NCI-H146 treated with DMSO at 0.1 percent for 48 hours (cell line): ENCODE measurements around the gene CLDN12.
"Not testable (repeated sequence)": the region's sequence is repeated elsewhere in the genome, so short reads cannot be mapped to it uniquely, and the experiment has no call there.

Experiments used
- DNase-seq: peaks from one replicate; lab custom pipeline; 2025; ENCODE audit not compliant: unreplicated experiment; lab: John Stamatoyannopoulos, UW

The CLDN12 gene

DNA sequence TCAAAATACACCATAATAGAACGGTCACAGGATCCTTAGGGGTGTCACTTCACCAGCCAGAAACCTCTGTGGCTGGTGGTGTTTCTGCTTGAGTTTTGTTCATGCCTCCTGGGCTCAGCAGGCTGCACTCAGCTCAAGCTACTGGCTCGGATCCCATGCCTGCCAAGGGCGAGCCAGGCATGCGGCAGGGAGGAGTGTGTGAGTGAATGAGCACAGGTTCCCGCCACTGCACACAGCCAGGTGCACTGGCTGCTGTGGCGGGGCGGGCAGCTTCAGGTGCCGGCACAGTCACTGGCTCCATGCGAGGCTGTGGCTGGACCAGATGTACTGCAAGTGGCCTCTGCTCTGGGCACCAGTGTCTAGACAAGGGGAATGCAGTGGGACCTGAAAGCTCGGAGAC is 29.5 kb downstream of the CLDN12 start:
- DNase-seq, result no peak

DNA sequence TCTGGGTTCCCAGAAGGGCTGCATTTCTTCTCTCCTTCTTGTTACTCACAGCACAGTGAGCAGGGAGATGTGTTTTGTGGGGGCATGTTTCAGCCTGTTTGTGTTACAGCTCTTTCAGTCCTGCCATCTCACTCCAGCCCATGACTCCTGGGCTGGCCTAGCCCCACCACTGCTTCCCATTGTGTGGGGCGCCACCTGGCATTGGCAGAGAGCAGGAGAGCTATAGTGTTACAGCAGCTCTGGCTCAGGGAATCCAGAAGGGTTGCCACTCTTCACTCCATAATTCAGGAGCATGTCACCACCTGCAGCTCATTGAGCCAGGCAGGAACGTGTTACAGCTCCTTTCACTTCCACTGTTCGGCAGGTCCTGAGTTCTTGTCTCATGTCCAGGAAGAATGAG is 30.0 kb downstream of the CLDN12 start:
- DNase-seq, result no peak

DNA sequence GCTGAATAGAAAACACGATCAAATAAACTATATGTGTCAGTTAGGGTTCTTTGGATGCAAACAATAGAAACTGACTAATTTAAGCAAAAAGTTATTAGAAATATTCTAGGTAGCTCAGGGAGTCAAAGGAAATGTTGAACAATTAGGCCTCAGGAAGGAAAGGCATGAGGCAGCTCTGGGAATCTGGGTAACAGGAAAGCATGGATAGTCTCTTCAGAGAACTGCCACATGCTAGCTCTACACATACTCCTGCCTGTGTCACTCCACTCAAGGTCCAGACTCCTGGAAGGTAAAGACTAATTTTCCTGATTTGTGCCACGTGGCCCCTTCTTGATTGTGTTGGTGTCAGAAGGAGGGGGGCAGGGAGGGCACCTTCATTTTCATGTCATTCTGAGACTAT is 42.4 kb downstream of the CLDN12 start:
- no peak for DNase-seq

DNA sequence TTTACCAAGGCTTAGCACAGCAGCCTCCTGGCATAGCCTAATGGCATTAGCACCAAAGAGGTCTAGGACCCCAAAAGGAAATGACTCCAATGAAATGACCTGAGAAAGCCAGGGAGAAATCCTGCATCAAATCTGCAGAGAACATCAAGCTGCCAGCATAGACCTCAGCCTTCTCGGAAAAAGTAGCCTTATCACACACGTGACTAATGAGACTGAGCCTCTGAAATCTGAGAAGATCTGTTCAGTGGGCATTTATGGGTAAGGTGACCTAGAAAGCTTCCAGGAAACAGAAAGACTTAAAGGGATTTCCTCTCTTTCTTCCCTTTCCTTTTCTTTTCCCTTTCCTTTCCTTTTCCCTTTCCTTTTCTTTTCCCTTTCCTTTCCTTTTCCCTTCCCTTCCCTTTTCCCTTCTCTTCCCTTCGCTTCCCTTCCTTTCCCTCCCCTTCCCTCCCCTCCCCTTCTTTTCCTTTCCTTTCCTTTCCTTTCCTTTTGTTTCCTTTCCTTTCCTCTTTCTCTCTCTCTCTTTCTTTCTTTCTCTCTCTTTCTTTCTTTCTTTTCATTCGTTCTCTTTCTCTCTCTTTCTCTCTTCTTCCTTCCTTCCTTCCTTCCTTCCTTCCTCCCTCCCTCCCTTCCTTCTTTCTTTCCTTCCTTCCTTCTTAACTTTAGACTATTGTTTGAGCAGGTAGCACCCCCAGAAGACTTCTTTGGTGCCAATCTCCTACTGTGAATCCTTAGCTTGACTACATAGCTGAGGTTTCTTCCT is 43.1 kb downstream of the CLDN12 start:
- no peak for DNase-seq

DNA sequence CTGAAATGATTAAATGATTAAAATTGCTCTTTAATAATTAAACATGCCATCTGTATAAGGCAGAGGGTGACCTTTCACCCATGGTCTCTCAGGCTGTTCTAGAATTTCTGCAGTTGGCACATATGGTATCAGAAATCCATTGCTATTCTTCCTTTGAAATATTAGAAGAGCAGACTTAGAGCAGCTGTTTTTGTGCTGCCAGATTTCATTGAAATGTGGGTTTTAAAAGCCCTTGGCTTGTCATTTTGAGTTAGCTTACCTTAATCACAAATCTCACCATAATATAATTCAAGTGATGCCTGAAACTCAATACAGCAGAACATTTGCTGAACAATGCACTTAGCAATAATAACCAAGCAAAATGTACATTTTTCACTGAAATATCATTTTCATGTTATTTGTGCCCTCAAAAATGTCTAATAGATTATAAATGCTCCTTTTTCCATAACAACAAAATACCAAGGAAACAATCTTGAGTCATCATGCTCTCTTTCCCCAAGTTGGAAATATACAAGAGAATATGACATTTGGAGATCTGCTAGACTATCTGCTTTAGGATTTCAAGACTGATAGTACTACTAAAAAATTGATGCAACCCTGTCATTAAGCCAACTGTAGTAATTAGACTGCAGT is 50.1 kb downstream of the CLDN12 start:
- no peak for DNase-seq

DNA sequence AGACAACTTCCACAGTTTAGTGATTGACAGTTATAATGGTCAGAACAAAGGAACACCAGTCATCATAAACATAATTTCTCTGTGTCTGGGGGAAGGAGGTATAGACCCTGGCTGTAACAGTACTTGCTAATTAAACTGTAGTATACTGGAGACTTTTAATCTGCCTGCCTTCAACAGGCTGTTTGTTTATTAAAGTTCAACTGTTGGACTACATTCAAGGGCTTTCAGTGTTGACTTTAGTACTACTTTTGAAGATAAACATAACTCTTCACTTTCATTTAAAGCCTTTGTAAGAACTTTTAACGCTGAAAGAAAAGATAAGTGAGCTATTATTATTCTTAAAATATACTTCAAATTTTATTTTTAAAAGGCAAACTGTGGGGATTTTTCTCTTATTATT is 50.7 kb downstream of the CLDN12 start:
- DNase-seq, result no peak

DNA sequence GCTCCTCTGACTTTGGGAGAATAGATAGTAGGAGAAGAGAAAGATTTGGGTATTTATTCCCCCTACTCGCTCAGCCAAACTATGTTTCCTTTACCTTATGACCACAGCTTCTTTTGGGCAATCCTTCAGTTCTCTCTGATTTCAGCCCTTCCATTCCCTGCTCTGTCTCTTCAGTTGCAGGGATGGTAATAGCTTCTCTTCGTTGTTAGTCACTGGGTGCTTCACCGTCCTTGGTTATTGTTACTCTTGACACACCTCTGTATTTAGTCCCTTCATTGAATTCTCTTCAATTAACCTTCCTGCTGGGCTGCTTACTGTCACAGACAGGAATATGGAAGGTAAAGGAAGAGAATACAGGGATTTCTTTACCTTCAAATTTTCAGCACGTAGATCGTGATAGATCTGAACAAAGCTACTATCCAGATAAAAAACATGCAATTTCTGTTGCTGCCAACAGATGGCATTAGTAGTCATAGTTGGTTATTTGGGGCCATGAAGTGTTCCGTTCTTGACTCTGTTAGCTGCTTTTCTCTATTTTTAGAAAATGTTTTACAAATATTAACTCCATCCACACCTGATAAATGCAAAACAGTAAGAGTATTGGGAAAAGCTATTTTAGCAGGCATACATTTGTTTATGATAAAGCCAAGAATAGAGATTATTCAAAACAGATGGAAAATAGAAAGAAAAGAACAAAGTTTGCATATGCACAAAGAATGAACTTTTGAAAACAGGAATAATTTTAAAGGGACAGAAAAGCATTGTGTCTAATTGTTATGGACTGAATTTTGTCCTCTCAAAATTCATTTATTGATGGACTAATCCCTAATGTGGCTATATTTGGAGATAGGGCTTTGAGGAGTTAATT is 52.1 kb downstream of the CLDN12 start:
- DNase-seq, result peak; percentile 59

DNA sequence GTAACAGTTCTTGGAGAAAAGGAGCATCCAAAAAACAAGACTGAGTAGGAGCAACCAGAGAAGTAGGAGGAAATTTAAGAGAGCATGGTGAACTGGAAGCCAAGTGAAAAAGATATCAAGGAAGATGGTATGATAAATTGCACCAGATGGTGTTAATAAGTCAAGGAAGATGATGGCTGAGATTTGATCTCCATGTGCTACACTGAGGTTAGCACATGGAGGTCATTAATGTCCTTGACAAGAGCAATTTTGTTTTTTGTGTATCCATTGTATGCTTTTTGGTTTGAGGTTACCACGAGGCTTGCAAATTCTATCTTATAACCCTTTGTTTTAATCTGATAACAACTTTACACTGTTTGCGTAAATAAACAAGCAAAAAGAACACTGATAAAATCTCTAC is 54.8 kb downstream of the CLDN12 start:
- DNase-seq, result no peak

DNA sequence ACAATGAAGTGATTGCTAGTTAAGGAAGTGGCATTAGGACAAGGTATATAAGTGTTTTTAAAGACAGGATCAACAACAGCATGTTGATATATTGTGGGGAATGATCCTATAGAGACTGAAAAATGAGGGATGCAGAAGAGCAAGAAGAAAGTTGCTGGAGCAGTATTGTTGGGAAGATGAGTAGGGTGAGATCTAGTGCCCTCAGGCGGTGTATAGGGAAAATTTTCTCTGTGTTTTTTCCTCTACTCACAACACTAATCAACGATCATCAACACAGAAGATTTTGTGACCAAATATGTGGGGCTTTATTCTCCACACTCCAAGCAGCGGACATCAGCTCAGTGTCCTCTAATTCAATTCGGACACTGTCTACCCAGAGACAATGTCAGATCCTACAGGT is 56.6 kb downstream of the CLDN12 start:
- DNase-seq, result peak; percentile 1

DNA sequence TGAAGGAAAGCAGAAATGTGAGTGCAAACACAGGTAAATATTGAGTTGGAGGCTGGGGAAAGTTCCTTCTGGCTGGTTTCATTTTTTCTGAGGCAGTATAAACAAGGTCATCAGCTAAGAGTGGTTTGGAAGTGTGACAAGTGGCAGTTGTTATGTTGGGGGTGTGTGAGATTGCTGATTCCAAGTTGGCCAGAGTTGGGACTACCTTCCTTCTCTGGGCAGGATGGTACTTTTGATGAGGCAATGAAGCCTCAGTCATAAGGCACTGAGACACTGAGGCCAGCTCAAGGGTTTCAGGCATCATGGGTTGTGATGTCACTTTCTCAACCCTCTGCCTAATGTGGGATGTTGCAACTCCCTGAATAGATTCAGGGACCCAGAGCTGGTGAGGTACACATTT is 58.0 kb downstream of the CLDN12 start:
- no peak for DNase-seq

DNA sequence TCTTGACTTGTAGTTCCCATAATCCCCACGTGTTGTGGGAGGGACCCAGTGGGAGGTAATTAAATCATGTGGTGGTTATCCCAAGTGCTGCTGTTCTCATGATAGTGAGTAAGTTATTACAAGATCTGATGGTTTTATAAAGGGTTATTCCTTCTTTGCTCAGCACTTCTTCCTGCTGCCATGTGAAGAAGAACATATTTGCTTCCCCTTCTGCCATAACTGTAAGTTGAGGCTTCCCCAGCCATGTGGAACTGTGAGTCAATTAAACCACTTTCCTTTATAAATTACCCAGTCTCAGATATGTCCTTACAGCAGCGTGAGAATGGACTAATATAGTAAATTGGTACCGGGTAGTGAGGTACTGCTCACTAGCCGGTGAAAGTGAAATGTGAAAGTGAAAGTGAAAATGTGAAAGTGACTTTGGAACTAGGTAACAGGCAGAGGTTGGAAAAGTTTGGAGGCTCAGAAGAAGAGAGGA is 59.9 kb downstream of the CLDN12 start:
- DNase-seq, result not testable (repeated sequence)
